Activated CD8-positive, alpha-beta memory T cell treated with anti-CD3 and anti-CD28 coated beads, Interleukin-2, amount 50 U/mL, for 48 hours (primary cell): ENCODE results near the gene TMC1.

Experiments used
- DNase-seq: peaks from one replicate; pipeline ENCODE4 v3.0.0-alpha.2; 2020

Gene TMC1

DNA sequence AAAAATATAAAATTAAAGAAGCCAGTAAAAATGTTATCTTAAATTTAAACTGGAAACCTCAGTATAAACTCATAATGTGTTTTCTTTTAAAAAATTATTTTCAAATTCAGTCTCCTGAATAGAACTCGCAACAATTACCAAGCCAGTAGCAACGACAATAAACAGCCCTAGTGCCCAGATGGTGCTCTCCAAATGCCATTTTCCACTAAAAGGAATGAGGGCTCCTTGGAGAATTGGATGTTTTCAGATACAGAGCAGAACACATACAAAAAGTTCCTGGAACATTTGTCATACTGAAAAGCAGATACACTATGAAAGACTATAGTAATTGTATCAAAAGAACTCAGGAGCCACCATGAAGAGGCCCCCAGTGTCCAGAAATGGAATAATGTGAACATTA is 97.4 kb downstream of the TMC1 start:
- no peak for DNase-seq

- DNase-seq = no peak
Observed at GRCh38 chr9:72622186-72622585, 100.8 kb downstream of the TMC1 start.

GRCh38 chr9:72623156-72623555 is 101.7 kb downstream of the TMC1 start:
- DNase-seq = no peak

- no peak for DNase-seq
Observed at GRCh38 chr9:72627147-72627546, 105.7 kb downstream of the TMC1 start.

DNA sequence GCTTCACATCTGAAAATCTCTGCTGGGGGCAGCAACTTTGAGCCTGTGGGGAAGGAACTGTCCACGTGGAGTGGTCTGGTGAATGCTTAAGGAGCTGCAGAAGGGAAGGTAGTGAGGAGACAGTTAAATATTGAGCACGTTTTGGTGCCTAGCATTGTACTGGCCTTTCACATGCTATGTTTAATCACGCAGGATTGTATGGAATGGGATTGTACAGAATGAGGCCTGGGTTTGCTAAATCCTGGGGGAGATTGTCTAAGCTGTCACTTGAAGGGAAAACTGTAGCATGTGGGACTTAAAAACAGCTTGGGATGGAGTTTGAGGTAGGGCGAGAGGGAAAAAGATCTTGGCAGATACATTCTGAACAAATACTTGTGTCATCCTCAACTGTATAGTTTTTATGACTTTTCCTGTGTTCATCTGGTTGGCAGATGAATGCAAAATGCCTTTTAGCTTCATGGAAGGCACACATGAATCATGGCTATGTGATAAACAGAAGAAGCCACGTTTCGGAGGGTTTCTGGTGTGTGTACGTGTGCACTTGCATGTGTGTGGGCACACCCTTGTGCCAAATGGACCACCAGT is 106.6 kb downstream of the TMC1 start:
- DNase-seq = no peak

DNA sequence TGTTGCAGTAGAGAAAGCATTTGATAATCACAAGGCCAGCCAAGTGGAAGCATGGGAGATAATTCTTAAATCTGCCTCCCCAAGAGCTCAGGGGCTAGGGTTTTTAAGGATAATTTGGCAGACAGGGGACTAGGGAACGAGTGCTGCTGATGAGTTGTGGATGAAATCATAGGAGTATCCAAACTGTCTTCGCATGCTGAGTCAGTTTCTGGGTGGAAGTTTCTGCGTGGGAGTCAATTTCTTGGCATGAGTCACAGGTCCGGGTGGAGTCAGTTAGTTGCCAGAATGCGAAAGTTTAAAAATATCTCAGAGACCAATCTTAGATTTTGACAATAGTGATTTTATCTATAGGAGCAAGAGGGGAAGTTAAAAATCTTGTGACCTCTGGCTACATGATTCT is 112.6 kb downstream of the TMC1 start:
- no peak for DNase-seq

GRCh38 chr9:72635197-72635596 is 113.8 kb downstream of the TMC1 start:
- no peak for DNase-seq

DNA sequence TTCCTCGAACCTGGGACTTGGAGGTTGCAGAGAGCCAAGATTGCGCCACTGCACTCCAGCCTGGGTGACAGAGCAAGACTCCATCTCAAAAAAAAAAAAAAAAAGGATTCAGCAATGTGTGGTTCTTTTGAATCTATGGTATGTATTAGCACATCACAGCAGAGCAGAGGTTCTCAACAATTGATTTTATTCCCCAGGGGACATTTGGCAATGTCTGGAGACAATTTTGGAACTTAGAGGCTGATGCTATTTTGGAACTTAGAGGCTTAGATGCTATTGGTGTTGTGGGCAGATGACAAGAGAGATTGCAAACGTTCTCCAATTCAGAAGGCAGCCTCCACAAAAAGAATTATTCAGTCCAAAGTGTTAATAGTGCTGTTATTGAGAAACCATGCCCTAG is 115.2 kb downstream of the TMC1 start:
- no peak for DNase-seq

DNA sequence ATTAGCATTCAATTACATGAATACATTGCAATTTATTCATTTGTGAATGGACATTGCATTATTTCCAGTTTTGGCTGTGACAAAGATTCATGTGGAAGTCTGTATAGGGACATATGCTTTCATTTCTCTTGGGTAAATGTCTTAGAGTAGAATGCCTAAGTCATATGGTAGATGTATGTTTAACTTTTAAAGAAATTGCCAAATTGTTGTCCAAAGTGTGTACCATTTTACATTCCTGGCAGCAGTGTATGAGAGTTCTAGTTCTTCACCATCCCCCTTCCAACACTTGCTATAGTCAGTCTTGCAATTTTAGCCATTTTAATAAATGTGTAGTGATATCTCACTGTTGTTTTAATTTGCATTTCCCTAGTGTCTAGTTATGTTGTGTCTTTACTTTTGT is 122.2 kb downstream of the TMC1 start:
- DNase-seq = no peak

DNA sequence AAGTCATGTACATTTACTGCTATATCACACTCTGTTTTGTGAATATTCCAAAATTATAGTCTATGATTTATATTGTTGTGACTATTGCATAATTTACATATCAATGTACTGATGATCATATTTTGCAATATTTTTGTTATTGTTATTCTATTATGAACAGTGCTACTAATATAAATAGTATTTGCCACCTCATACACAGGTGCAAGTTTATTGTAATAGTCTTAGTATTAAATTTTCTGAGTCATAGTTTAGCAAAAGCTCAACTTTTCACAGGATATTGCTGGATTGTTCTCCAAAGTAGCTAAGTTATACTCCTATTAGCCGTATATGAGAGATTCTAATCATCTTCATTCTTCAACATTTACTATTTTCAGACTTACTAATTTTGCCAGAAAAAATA is 124.7 kb downstream of the TMC1 start:
- no peak for DNase-seq

DNA sequence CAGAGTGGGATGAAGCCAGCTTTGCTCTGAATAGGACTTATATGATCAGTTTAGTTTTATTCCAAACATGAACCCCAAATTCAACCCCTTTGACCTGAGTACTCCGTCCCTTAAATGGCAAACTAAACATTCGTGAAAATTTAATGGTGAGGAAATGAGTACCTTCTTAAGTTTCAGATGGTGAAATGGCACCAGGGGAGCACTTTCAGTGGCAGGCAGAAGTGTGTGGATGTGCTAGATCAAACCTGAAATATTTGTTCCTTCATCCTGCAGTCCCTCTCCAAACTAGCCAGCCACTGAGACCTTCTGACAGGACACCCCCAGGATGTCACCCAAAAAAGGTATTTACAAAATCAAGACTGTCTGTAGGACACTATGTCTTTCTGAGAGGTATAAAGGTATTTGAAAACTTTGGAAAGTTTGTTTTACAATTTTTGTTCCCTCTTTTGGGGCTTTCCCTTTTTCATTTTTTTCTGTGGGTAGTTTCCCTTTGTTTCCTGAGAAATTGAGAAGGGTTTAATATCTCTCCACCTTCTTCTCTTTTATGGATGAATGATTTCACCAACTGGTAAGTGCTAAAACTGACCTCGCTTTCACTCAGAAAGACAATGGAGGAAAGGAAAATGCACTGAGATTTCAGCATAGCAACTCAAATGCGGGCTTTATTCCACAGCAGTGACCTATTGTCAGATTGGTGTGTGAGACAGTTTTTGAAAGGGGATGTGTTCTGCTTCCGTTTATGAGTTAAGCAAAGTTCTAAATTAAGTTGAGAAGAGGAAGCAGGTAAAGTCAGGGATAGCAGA is 127.1 kb downstream of the TMC1 start:
- DNase-seq = no peak

DNA sequence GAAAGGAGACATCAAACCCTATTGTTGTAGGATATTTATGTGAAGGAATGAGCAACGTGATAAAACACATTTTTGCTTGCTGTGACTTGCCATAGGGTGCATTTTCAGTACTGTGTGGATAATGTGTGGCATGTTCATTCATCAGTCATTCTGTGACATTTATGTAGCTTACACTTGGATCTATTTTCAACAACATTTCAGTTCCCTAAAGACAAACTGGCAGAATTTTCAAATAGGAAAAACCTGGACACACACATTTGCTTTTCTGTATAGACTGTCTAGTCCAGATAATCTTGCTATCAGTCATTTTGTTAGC is 127.7 kb downstream of the TMC1 start:
- DNase-seq = no peak

DNA sequence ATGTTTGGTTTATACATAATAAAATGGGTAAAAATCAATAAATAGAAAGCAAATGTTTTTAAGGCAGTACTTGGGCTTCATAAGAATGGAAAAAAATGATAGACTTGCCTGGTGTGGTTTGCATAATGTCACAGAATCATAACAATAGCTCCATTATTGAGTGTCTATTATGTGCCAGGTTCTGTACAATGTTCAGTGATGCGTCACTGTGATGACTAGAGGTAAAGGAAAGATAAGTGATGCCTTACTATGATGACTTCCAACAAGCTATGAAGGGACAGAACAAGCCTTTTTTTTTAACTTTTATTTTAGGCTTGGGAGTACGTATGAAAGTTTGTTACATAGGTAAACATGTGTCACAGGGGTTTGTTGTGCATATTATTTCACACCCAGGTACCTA is 128.8 kb downstream of the TMC1 start:
- DNase-seq = no peak

GRCh38 chr9:72656021-72656420 is 134.6 kb downstream of the TMC1 start:
- DNase-seq = no peak

- no peak for DNase-seq
Observed at GRCh38 chr9:72657023-72657422, 135.6 kb downstream of the TMC1 start.

- no peak for DNase-seq
Observed at GRCh38 chr9:72658703-72659102, 137.3 kb downstream of the TMC1 start.

DNA sequence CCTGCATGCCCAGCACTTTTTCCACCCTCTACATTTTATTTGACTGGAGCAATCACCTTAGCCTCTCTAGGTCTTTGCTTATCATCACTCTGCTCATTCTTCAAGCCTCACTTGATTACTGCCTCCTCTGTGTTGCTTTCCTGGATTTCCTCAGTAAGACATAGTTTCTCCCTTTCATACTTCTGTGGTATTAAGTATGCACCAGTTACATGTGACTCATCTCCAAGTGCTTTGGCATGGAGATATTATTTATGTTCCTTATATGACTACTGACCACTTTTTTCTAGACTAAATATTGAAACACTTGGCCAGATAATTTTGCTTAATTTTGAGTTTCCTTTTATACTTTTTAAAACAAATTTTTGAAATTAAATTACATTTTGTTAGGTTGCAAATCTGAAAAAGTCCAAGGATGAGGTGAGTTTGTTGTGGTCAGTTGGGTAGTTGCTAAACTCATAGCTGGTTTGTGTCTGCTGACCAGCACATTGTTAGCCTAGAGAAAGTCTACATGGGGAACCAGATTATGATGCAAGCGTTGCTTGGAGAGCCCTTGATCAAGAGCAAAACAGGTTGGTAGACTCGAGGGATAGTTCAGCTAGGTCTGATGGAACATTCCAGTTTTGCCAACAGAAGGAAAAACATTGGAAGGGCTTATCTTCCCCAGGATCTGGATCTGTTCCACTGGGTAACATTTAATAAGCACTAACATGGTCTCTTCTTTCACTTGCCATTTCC is 140.2 kb downstream of the TMC1 start:
- DNase-seq = no peak

GRCh38 chr9:72665421-72665820 is 144.0 kb downstream of the TMC1 start:
- no peak for DNase-seq

DNA sequence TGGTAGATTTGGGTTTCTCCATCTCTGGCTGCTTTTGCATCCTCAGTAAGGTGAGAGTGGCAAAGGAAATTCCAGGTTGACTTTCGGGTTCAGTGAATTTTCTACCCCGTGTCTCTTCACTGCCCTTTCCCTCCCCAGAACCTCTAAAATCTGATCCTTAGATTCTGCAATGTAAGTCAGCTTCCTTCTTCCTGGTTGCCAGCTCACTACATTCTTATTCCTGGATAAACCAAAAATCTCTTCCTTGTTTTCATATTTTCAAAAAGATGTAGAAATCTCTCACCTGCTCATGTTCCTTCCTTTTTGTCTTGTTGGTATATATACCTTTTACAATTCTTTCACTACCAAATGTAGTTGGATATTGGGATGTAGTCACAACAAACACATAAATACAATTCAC is 145.8 kb downstream of the TMC1 start:
- DNase-seq = no peak

- DNase-seq = no peak
Observed at GRCh38 chr9:72674961-72675360, 153.6 kb downstream of the TMC1 start.

DNA sequence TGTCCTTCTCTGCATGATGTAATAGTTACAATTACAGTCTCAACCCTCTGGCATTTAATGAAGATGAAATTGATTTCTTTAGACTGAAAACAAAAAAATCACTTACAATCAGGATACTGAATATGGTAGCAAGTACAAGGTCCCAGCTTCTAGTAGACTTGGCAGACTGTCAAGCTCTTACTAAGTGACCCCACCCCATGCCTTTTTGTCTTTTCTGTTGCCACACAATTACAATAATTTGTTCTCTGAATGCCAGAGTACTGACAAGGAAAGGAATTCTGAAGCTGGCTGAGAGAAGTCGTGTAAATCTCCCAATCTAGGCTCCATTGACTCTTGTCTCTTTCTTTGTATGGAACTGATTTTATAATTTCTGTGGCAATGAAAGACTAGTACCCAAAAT is 154.2 kb downstream of the TMC1 start:
- DNase-seq = no peak

DNA sequence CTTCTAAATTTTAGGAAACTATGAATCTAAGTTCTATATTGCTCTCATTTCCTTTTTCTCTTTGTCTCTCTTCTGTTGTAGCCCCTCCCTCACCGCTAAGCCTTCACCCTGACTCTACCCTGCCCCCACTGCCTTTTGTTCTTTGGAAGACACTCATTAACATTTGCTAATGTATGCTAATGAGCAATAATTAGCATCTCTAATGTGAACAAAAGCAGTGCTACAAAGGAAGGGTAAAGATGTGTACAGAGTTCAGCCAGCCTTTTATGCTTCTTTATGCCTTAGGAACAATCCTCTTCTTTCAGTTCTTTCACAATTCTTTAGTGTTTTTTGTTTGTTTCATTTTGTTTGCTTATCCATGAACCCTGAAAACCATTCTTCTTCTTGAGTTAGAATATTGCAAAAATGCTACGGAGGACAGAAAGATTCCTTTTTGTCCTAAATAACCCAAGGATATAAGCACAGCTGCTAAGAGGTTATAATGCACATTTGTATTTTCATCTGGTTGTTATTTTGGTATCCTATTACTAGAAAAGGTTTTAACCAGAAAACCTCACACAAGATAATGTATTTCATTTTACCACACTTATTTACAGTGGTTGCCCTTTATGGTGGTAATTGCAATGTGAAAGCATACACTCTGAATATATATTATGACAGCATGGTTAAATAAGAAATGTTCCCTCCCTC is 159.3 kb downstream of the TMC1 start:
- no peak for DNase-seq

- no peak for DNase-seq
Observed at GRCh38 chr9:72681283-72681630, 159.8 kb downstream of the TMC1 start.

DNA sequence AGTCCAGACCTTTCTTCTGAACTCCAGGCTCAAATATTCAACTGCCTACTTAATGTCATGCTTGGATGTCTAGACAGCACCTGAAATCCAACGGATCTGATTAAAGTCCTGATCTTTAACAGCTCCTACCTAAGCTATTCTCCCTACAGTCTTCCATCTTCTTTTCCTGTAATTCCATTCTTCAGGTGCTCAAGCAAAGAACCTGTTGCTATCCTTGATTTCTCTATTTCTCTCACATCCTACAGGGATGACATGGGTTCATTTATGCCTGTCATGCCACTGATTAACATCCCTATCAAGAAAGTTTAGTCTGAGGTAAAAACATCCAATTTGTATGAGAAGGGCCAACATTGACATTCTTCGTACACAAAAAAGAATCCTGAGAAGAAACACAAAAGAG is 163.2 kb downstream of the TMC1 start:
- DNase-seq = no peak
